Calu3 (cell line): ENCODE results near the gene LY6G6F. TPM values are rescaled to one million over a fixed set of nuclear protein-coding genes. Genes with fewer than 3 reads are reported as not detected.

Experiments
- BruUV-seq: library from RNA; stranded (reverse); fragments of 400-500 nt; replicated peaks from 2 replicates; lab custom pipeline; 2021; lab: Mats Ljungman, UMichigan
- CTCF ChIA-PET: fragments of 300-600 bp; sonication (Branson Sonifier 250); formaldehyde crosslinking; loops from one replicate; lab custom pipeline; 2022; ENCODE audit warnings: antibody characterized with exemption; lab: Charles Lee
- DNase-seq: peaks from one replicate; pipeline ENCODE4 v3.0.0; 2022
- H3K27ac Mint-ChIP-seq: one replicate; pipeline ENCODE4 v1.8.0; 2022; ENCODE audit warnings: mixed read lengths; ENCODE audit not compliant: unreplicated experiment
- H3K27me3 Mint-ChIP-seq: one replicate; pipeline ENCODE4 v1.8.0; 2022; ENCODE audit warnings: mixed read lengths; ENCODE audit not compliant: unreplicated experiment
- H3K36me3 Mint-ChIP-seq: one replicate; pipeline ENCODE4 v1.8.0; 2022; ENCODE audit warnings: mild to moderate bottlenecking, moderate library complexity, mixed read lengths; ENCODE audit not compliant: insufficient read depth, unreplicated experiment
- H3K4me1 Mint-ChIP-seq: one replicate; pipeline ENCODE4 v1.8.0; 2022; ENCODE audit warnings: mild to moderate bottlenecking, low read depth, mixed read lengths; ENCODE audit not compliant: unreplicated experiment
- H3K4me3 Mint-ChIP-seq: one replicate; pipeline ENCODE4 v1.8.0; 2022; ENCODE audit warnings: mild to moderate bottlenecking, low read depth, moderate library complexity, mixed read lengths; ENCODE audit not compliant: unreplicated experiment
- H3K9me3 Mint-ChIP-seq: one replicate; pipeline ENCODE4 v1.8.0; 2022; ENCODE audit warnings: low read depth, mixed read lengths; ENCODE audit not compliant: unreplicated experiment
- CTCF ChIP-seq: fragments of 200-600 bp; IDR thresholded peaks from one replicate; pipeline ENCODE4 v1.8.0; 2022; ENCODE audit warnings: antibody characterized with exemption; ENCODE audit not compliant: unreplicated experiment
- intact Hi-C: fragments of 100-400 bp; cut with micrococcal nuclease; formaldehyde crosslinking; loops from one replicate; pipeline ENCODE4 v1.10.0; 2022; ENCODE audit not compliant: unreplicated experiment
- total RNA-seq: library from RNA; stranded (reverse); gene quantifications from 2 replicates; pipeline ENCODE4 v1.2.3, GENCODE V29; 2022

The LY6G6F gene
- total RNA-seq, 1 experiment from 2014 or later: not detected

- H3K9me3 Mint-ChIP-seq: no peaks in the 10 kb centered on the region
- intact Hi-C loops: no loop called here
- CTCF ChIA-PET: interaction anchor here (0.5 to 0.7 kb wide), 3 partner anchors 153 to 198 kb away, joined by 4 to 5 read pairs (median 4); no protein-coding TSS in a partner anchor
- no TSS peak for BruUV-seq
- H3K4me3 Mint-ChIP-seq: no peak within 1 kb of the TSS
- H3K4me1 Mint-ChIP-seq: peaks cover 22% of the 10 kb centered on the region
- no peak for TF ChIP-seq CTCF
- H3K27ac Mint-ChIP-seq: no peak within 1 kb of the TSS
- H3K27me3 Mint-ChIP-seq: no peaks in the 10 kb centered on the region
- peaks cover 92% of the 10 kb centered on the region for H3K36me3 Mint-ChIP-seq
- DNase-seq: no peak
Measured at GRCh38 chr6:31669676-31670075, 37.0 kb upstream of the LY6G6F start, which contains the start of gene LY6G5B. Gene LY6G5B, plus strand, starts transcription at chr6:31669976. Its CDS starts 975 bp downstream, at chr6:31670951.

DNA sequence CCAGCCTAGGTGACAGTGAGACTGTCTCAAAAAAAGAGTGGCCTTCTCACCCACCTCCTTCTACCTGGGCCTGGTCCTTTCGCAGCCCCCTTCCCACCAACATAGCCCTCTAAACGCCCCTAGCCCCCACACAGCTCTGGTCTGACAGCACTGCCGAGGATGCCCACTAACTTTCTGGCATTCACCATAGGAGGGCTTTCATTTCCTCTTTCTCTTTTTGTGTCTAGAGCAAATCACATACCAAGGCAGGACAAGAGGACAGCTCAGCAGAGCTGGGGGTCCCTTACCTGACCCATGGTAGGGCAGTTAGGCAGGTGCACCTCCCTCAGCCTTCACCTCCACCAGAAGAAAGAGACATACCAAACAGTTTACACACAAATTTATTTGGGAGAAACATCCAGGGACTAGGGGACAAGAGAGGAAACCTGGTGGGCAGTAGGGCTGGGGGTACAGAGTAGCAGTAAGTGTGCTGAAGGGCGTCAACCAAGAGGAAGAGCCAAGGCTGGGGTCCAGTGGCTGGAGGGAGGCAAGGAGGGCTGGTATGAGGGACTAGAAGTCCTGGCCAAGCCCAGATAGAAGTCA lies 30.3 kb upstream of the LY6G6F start:
- Mint-ChIP-seq H3K4me3 (no peak overlapping the region), H3K27me3 (no peaks in the 10 kb centered on the region), H3K27ac (no peak overlapping the region), H3K36me3 (peaks cover 61% of the 10 kb centered on the region), H3K9me3 (no peaks in the 10 kb centered on the region), H3K4me1 (peaks cover 16% of the 10 kb centered on the region)
- BruUV-seq: no TSS peak
- no peak for DNase-seq
- CTCF ChIA-PET: interaction anchor here (0.6 kb wide), 1 partner anchor 222 kb away, joined by 3 read pairs; no protein-coding TSS in a partner anchor
- TF ChIP-seq CTCF: no peak
- intact Hi-C loops: no loop called here

GRCh38 chr6:31676904-31677303 lies 29.8 kb upstream of the LY6G6F start:
- intact Hi-C loops: no loop called here
- BruUV-seq: no TSS peak
- no peak overlapping the region for H3K4me3 Mint-ChIP-seq
- TF ChIP-seq CTCF: no peak
- peaks cover 19% of the 10 kb centered on the region for H3K4me1 Mint-ChIP-seq
- CTCF ChIA-PET: interaction anchor here (0.7 kb wide), 1 partner anchor 33 kb away, joined by 4 read pairs; no protein-coding TSS in a partner anchor
- H3K36me3 Mint-ChIP-seq: peaks cover 59% of the 10 kb centered on the region
- H3K9me3 Mint-ChIP-seq: no peaks in the 10 kb centered on the region
- H3K27me3 Mint-ChIP-seq: no peaks in the 10 kb centered on the region
- no peak overlapping the region for H3K27ac Mint-ChIP-seq
- DNase-seq: no peak

- TF ChIP-seq CTCF: no peak
- H3K4me3 Mint-ChIP-seq: no peak overlapping the region
- no peaks in the 10 kb centered on the region for H3K9me3 Mint-ChIP-seq
- CTCF ChIA-PET: no interaction called here
- H3K27ac Mint-ChIP-seq: no peak overlapping the region
- BruUV-seq: no TSS peak
- H3K36me3 Mint-ChIP-seq: peaks cover 51% of the 10 kb centered on the region
- no peaks in the 10 kb centered on the region for H3K27me3 Mint-ChIP-seq
- no peak for DNase-seq
- H3K4me1 Mint-ChIP-seq: peaks cover 20% of the 10 kb centered on the region
- intact Hi-C loops: no loop called here
Measured at GRCh38 chr6:31677955-31678354, 28.7 kb upstream of the LY6G6F start.
